Hepatic stellate cell (primary cell): ENCODE data around the gene STMP1.

Experiments
- DNase-seq: peaks from one replicate; pipeline ENCODE4 v3.0.0; 2011; ENCODE audit warnings: low spot score

The STMP1 gene

DNA sequence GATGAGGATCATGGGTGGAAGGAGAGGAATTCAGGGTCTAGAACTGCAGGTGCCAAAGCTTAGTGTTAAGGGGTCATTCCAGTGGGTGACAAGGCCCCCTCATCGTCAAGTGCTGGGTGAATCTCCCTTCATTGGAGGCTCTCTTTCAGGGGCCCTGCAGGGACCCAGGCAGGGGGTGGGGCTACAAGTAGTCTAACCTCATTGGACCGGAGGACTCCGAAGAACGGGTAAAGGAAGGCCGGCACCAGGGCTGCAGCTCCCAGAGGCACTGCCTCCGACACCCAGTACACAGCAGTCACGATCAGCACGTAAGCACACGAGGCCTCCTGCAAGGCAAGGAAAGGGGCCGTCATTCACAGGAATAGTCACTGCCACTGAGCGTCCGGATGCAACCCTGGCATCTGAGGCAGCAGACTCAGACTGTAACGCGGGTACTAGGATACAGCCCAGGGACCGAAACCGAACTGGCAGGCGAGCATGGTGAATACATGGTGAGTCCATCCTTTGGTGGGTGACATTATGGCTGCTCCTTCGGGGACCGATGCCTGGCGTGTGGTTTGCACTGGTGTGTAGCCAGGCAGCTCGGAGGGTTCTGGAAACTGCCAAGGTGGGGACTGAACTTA lies 59.0 kb downstream of the STMP1 start:
- no peak for DNase-seq

DNA sequence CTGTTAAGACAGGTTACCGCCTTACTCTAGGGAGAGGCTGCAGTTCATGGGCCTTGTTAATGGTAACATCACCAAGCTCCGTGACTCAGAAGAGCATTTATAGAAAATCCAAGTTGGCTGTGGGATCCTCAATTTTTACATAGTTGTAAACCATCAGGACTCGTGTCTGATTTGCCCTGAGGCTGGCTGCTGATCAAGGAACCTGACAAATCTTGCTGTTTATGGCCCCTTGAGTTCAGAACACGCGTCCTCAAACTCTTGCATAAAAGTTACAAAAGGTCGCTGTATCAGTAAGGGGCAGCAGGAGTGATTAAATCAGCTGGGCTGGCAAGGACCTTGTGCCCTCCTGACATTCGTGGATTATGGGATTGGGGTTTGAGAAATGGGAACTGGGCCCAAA lies 61.1 kb downstream of the STMP1 start:
- DNase-seq, result no peak
